HL-60 (cell line): Measurements from ENCODE around the gene CERS6.

Source experiments
- CTCF ChIP-seq: IDR thresholded peaks from one replicate; pipeline ENCODE4 v1.5.1; 2011; ENCODE audit warnings: low read length, control low read depth, inconsistent platforms; ENCODE audit not compliant: insufficient read depth
- POLR2AphosphoS5 ChIP-seq: IDR thresholded peaks from 2 replicates; pipeline ENCODE4 v1.6.1; 2012; ENCODE audit warnings: low read depth
- REST ChIP-seq: IDR thresholded peaks from 2 replicates; pipeline ENCODE4 v1.6.1; 2012; ENCODE audit warnings: low read depth; ENCODE audit not compliant: insufficient replicate concordance

- TF ChIP-seq CTCF = no peak
- no peak for TF ChIP-seq POLR2AphosphoS5
- TF ChIP-seq REST = no peak
These were observed 249.7 kb downstream of the CERS6 start for GRCh38 chr2:168705534-168706470.
